ENCODE results near the gene CLRN2.

Gene CLRN2

GRCh38 chr4:17494258-17495190 lies 20.4 kb upstream of the CLRN2 start (continued):
- TF ChIP-seq, protein P1, sequence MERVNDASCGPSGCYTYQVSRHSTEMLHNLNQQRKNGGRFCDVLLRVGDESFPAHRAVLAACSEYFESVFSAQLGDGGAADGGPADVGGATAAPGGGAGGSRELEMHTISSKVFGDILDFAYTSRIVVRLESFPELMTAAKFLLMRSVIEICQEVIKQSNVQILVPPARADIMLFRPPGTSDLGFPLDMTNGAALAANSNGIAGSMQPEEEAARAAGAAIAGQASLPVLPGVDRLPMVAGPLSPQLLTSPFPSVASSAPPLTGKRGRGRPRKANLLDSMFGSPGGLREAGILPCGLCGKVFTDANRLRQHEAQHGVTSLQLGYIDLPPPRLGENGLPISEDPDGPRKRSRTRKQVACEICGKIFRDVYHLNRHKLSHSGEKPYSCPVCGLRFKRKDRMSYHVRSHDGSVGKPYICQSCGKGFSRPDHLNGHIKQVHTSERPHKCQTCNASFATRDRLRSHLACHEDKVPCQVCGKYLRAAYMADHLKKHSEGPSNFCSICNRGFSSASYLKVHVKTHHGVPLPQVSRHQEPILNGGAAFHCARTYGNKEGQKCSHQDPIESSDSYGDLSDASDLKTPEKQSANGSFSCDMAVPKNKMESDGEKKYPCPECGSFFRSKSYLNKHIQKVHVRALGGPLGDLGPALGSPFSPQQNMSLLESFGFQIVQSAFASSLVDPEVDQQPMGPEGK (tag by site-specific recombination; IDR thresholded peaks at IDR 0.05): peak; percentile 64
- TF ChIP-seq KLF9 (tag by site-specific recombination; IDR thresholded peaks at IDR 0.05; ENCODE audit: low read depth) (peak; percentile 65), ZNF777 (tag by site-specific recombination; IDR thresholded peaks at IDR 0.05; ENCODE audit: borderline replicate concordance) (no peak), ZBTB21 (tag by site-specific recombination; IDR thresholded peaks at IDR 0.05) (peak; percentile 58), ZNF324 (tag by site-specific recombination; IDR thresholded peaks at IDR 0.05) (0 out of 2 replicates have a peak, but pooled peaks have one; percentile 34), ZNF785 (tag by site-specific recombination; IDR thresholded peaks at IDR 0.05) (no peak), HIC1 (tag by site-specific recombination; IDR thresholded peaks at IDR 0.05) (peak; percentile 60; the same call in 1 of the 2 replicates), OSR2 (tag by site-specific recombination; IDR thresholded peaks at IDR 0.05) (peak; percentile 50; the same call in 1 of the 2 replicates), ZNF394 (tag by site-specific recombination; IDR thresholded peaks at IDR 0.05; ENCODE audit: borderline replicate concordance) (peak; percentile 37; the same call in 1 of the 2 replicates), SP2 (tag by site-specific recombination; IDR thresholded peaks at IDR 0.05) (0 out of 2 replicates have a peak, but pooled peaks have one; percentile 15), ZNF660 (tag by site-specific recombination; IDR thresholded peaks at IDR 0.05) (peak; percentile 69), KLF1 (tag by site-specific recombination; IDR thresholded peaks at IDR 0.05) (peak; percentile 72), ZBTB48 (tag by site-specific recombination; IDR thresholded peaks at IDR 0.05) (no peak), ZFP3 (tag by site-specific recombination; IDR thresholded peaks at IDR 0.05; ENCODE audit: low read depth) (no peak), SP3 (tag by site-specific recombination; IDR thresholded peaks at IDR 0.05) (peak; percentile 32; the same call in 1 of the 2 replicates), ZNF362 (tag by site-specific recombination; IDR thresholded peaks at IDR 0.05) (no peak), ZNF658 (tag by site-specific recombination; IDR thresholded peaks at IDR 0.05) (no peak), ZNF366 (tag by site-specific recombination; conservative IDR thresholded peaks at IDR 0.05) (peak; percentile 87), ZEB2 (tag by site-specific recombination; IDR thresholded peaks at IDR 0.05) (peak; percentile 75; the same call in 1 of the 2 replicates), ZNF629 (tag by site-specific recombination; IDR thresholded peaks at IDR 0.05) (peak; percentile 74), ZNF558 (tag by site-specific recombination; IDR thresholded peaks at IDR 0.05) (peak; percentile 33; the same call in 1 of the 2 replicates), WT1 (tag by site-specific recombination; IDR thresholded peaks at IDR 0.05) (peak; percentile 56), ZFP37 (tag by site-specific recombination; IDR thresholded peaks at IDR 0.05) (0 out of 2 replicates have a peak, but pooled peaks have one; percentile 17), ZNF398 (tag by site-specific recombination; IDR thresholded peaks at IDR 0.05) (peak; percentile 65)
- TF ChIP-seq, protein P2, sequence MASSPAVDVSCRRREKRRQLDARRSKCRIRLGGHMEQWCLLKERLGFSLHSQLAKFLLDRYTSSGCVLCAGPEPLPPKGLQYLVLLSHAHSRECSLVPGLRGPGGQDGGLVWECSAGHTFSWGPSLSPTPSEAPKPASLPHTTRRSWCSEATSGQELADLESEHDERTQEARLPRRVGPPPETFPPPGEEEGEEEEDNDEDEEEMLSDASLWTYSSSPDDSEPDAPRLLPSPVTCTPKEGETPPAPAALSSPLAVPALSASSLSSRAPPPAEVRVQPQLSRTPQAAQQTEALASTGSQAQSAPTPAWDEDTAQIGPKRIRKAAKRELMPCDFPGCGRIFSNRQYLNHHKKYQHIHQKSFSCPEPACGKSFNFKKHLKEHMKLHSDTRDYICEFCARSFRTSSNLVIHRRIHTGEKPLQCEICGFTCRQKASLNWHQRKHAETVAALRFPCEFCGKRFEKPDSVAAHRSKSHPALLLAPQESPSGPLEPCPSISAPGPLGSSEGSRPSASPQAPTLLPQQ (tag by site-specific recombination; IDR thresholded peaks at IDR 0.05): 0 out of 2 replicates have a peak, but pooled peaks have one; percentile 40
